GM13976 (cell line): ENCODE data around the gene EXTL1.

Experiments
- DNase-seq: peaks from one replicate; pipeline ENCODE4 v3.0.0; 2012; ENCODE audit warnings: low spot score
- in situ Hi-C: fragments of 300-500 bp; cut with MboI; formaldehyde crosslinking; loops from one replicate; pipeline ENCODE4 v1.12.0; 2022; ENCODE audit warnings: low sequenced_read_pairs, mixed read lengths, inconsistent platforms; ENCODE audit not compliant: unreplicated experiment
- TF ChIP-seq, protein P1 (sequence below): IDR thresholded peaks from 2 replicates; pipeline ENCODE4 v1.5.1; 2012; ENCODE audit warnings: borderline replicate concordance, mild to moderate bottlenecking; ENCODE audit not compliant: insufficient read depth; ENCODE audit errors: extremely low read depth, missing control alignments, control extremely low read depth

Gene EXTL1, protein sequence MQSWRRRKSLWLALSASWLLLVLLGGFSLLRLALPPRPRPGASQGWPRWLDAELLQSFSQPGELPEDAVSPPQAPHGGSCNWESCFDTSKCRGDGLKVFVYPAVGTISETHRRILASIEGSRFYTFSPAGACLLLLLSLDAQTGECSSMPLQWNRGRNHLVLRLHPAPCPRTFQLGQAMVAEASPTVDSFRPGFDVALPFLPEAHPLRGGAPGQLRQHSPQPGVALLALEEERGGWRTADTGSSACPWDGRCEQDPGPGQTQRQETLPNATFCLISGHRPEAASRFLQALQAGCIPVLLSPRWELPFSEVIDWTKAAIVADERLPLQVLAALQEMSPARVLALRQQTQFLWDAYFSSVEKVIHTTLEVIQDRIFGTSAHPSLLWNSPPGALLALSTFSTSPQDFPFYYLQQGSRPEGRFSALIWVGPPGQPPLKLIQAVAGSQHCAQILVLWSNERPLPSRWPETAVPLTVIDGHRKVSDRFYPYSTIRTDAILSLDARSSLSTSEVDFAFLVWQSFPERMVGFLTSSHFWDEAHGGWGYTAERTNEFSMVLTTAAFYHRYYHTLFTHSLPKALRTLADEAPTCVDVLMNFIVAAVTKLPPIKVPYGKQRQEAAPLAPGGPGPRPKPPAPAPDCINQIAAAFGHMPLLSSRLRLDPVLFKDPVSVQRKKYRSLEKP

DNA sequence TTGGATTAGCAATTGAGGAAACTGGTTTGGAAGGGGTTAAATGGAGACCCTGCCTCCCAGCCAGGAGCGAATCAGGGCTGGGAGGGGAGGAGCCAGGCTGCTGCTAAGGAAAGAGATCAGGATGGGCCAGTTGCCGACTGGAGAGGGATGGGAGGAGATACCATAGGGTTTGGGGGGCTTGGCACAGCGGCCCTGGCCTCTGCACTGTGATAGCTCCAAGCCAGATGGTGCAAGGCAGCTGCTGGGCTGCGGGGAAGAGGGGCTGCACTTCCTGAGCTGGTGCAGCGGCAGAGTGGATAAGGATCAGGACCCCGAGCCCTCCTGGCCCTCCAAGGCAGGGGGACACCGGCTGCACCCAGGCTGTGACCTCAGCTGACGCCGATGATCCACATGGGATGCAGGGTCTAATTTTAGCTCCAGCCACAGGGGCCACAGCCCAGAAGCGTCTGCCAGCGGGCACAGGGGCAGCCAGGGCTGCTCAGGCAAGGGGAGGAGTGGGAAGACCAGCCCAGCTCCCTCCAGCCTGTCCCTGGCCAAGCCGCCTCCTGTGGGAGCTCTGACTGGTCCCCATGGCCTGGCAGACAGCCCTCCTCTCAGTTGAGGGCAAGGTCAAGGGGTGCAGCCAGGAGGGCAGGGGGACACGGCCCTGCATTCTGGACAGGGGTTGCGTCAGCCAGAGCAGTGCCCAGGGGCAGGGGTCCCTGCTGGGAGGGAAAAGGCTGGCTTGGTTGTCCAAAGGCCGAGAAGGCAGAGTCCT is at the start of gene EXTL1:
Gene EXTL1, plus strand, starts transcription at position 129 of the 757 bp plus-strand sequence. CDS start 872 bp downstream, outside the sequence.
- no peak for DNase-seq
- in situ Hi-C loops = no loop called here
- TF ChIP-seq, protein P1, sequence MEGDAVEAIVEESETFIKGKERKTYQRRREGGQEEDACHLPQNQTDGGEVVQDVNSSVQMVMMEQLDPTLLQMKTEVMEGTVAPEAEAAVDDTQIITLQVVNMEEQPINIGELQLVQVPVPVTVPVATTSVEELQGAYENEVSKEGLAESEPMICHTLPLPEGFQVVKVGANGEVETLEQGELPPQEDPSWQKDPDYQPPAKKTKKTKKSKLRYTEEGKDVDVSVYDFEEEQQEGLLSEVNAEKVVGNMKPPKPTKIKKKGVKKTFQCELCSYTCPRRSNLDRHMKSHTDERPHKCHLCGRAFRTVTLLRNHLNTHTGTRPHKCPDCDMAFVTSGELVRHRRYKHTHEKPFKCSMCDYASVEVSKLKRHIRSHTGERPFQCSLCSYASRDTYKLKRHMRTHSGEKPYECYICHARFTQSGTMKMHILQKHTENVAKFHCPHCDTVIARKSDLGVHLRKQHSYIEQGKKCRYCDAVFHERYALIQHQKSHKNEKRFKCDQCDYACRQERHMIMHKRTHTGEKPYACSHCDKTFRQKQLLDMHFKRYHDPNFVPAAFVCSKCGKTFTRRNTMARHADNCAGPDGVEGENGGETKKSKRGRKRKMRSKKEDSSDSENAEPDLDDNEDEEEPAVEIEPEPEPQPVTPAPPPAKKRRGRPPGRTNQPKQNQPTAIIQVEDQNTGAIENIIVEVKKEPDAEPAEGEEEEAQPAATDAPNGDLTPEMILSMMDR = no peak

DNA sequence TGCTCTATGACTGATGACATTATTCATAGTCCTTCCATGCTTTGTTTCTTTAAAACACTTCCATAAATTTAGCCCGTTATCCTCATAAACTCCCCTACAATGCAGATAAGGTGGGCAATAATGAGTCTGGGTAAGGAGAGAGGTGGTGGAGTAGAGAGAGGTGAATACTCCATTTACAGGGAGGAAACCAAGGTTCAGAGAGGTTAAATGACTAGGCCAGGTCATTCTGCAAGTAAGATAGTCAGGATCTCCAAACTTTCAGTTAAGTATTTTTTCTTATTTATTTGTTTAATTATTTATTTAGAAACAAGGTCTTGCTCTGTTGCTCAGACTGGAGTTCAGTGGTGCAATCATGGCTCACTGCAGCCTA is 49.8 kb upstream of the EXTL1 start:
- TF ChIP-seq, protein P1 = no peak
- DNase-seq = no peak
- in situ Hi-C loops = no loop called here

DNA sequence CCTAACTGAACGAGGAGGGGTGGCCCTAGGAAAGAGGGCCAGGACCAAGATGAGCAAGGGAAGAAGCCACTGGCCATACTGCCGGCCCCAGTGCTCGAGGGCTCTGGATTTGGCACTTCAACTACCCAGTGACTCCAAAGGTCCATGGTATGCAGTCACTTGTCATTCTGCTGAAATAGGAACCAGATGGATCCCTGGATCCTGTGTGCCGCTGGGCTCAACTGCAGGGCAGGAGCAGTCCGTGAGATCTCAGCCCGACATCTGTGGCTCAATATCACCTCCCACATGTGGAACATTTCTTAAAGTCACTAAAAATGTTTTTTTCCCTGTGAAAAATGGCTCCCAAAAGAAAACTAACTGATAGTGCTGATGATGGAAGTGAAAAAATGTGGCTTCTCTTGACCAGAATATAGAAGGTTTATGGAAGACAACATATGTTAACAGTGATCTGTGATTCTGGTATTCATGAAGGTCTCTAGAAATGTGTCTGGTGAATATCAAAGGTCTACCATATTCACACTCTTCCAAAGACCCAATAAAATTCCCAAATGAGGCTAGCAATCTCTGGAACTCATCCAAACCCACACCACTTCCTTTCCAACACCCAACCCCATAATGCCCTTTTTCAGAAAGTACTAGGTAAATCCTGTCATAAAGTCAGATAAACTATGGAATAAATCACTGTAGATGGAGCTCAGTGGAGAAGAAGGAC is 47.8 kb upstream of the EXTL1 start:
- TF ChIP-seq, protein P1 = no peak
- in situ Hi-C loops = no loop called here
- no peak for DNase-seq

DNA sequence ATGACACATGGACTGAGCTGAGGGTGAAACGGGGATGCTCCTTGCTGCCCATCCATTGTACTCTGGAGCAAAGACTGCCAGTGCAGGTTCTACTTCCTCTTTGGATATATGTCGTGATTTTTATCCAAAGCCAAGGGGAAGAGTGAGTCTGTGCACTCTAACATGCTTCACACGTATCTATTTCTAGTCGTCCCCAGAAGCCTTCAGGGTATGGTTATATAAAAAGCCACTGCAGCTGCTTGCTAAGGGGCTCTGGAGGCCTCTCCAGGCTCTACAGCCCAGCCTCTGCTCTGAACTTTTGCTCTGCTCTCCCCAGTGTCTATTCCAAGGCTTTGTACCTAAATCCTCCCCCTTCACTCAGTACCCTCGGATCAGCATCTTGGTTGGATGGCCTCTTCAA is 43.8 kb upstream of the EXTL1 start:
- in situ Hi-C loops = no loop called here
- no peak for DNase-seq
- TF ChIP-seq, protein P1 = no peak

DNA sequence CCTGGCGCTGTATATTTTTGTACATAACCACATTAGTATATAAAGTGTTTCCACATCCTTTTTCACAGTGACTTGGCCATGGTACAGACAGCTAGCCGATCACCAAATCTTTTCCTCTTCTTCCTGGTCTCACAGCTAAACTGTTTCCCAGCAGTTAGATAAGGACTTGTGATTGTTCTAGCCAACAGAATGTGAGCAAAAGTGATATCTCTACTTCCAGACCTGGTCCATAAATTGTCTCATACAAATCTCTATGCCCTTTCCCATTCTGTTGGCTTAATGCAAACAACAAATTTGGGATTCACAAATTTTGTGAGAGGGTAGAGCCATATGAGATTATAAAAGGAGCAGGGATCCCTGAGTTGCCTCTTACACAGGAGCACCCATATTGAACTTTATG is 43.2 kb upstream of the EXTL1 start:
- in situ Hi-C loops = no loop called here
- DNase-seq = no peak
- TF ChIP-seq, protein P1 = no peak

DNA sequence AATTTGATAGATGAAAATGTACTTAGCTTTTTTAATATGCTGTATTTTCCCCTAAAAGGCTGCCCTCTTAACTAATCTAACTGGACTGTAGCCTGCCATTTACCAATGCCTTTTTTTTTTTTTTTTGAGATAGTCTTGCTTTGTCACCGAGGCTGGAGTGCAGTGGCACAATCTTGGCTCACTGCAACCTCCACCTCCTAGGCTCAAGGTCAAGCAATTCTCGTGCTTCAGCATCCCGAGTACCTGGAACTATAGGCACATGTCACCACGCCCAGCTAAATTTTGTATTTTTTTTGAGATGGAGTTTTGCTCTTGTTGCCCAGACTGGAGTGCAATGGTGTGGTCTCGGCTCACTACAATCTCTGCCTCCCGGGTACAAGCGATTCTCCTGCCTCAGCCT is 42.4 kb upstream of the EXTL1 start:
- no peak for DNase-seq
- in situ Hi-C loops = no loop called here
- TF ChIP-seq, protein P1 = no peak
